ENCODE measurements around the gene TP53TG5.

The TP53TG5 gene

DNA sequence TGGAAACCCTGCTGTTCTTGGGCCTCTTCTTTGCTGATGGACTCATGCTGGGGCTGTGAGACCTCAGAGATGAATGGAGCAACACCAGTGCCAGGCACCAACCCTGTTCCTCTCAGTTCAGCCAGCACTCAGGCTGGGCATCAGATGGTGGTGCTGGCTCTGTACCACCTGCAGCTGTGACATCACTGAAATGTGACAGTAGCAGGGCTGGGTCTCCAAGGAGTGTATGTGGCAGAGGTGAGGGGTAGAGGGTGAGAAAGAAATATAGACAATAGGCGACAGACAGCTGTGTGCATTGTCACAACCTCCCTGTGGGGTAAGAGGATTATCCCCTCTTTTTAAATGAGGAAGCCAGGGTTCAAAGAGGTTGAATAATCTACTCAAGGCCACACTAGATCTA, at the start of gene TP53TG5:
TSS of gene TP53TG5 (minus strand) at position 135 of the 400 bp plus-strand sequence. CDS start at position 46, 89 bp downstream.
- DNase-seq = no peak

DNA sequence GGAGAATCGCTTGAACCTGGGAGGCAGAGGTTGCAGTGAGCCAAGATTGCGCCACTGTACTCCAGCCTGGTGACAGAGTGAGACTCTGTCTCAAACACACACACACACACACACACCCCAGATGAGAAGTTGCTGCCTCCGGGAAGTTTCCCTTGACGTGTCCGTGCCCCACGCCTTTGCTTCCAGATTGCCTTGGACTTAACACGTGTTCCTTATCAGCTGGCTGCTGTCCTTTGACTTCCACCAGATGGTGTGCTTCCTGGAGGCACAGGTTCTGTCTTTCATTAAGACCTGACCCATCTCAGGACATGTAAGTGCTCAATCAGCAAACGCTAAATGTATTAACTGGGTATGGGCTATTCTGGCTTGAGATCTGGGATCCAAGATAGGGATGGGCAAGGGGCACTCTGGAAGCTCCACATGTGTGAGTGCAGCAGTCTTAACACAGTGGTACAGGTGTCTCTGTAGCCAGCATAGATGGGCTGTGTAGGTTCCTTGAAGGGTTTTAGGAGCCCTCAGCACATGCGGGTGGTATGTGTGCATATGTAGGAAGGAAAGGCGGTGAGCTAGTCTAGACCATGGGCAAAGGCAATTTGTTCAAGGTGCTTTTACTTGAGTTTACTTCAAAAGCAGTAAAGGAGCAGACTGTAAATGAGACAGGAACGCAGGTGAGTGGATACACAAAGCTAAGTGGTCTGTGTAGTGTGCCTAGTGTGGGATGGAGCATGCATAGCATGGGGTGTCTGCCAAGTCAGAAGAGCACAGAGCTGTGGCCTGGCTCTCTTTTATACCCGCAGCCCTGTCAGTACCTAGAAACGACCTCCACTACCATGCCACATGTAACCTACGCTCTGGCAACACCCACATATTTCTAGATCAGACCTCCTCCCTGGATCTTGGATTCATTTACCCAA, 49.4 kb upstream of the TP53TG5 start:
- no peak for DNase-seq

DNA sequence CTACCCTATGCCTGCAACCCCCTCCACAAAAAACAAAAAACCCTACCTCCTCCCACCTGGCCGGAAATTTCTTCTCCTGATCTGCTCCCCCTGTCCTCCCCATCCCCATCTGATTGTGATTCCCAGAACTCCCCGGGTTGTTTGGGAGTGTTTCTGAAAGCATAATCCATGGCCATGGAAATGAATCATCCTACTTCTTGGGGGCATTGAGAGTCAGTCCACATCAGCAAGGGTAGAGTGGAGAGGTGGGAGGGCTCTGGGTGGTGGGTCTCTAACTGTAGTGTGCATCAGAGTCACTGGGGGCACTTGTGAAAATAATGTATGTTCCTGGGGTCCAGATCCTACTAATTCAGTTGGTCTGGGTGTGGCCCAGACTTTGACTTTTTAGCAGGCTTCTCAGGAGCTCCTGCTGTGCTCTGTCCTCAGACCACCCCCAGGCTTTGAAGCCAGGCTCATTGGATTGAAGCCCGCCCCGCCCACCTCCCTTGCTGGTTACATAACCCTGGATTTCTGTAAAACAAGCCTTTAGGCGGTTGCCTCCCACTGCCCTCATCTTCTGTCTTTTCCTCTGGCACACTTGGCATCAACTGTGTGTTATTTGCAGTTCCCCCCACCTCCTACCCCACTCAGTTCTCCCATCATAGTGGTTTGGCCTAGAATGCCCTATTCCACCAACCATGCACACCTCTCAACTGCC, 48.3 kb upstream of the TP53TG5 start:
- no peak for DNase-seq

DNA sequence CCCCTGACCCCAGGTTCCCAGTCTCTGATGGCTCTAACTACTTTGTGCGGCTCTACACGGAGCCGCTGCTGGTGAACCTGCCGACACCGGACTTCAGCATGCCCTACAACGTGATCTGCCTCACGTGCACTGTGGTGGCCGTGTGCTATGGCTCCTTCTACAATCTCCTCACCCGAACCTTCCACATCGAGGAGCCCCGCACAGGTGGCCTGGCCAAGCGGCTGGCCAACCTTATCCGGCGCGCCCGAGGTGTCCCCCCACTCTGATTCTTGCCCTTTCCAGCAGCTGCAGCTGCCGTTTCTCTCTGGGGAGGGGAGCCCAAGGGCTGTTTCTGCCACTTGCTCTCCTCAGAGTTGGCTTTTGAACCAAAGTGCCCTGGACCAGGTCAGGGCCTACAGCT, 47.4 kb upstream of the TP53TG5 start:
- DNase-seq = no peak

DNA sequence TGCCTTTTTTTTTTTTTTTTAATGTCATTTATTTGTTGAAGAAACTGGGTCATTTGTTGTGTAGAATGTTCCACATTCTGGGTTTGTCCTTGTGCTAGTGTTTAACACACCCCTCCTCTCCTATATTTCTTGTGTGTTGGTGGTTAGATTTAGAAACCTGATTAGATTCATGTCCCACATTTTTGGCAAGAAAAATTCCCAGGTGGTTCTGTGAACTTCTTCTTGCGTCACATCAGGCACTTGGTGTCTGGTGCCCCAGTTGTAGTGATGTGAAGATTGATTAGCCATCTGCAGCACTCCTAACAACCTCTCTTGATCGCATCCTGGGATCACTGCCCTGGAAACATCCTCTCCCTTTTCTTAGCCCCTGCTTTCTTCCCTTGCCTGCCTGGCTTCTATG, 45.6 kb upstream of the TP53TG5 start:
- no peak for DNase-seq

DNA sequence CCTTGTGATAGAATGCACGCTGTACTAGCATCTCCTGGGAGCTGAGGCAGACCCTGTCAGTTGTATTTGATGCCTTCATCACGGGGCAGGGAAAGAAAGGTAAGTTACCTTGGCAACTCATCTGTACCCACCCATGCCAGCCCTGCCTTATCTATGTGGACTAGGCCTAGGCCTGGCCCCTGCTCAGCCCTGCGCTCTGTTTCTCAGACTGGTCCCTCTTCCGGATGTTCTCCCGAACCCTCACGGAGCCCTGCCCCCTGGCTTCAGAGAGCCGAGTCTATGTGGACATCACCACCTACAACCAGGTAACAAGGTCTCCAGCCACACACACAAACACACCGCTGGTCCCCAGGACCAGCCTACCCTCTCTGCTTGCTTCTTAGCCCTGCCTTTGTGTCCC, 42.0 kb upstream of the TP53TG5 start:
- no peak for DNase-seq

DNA sequence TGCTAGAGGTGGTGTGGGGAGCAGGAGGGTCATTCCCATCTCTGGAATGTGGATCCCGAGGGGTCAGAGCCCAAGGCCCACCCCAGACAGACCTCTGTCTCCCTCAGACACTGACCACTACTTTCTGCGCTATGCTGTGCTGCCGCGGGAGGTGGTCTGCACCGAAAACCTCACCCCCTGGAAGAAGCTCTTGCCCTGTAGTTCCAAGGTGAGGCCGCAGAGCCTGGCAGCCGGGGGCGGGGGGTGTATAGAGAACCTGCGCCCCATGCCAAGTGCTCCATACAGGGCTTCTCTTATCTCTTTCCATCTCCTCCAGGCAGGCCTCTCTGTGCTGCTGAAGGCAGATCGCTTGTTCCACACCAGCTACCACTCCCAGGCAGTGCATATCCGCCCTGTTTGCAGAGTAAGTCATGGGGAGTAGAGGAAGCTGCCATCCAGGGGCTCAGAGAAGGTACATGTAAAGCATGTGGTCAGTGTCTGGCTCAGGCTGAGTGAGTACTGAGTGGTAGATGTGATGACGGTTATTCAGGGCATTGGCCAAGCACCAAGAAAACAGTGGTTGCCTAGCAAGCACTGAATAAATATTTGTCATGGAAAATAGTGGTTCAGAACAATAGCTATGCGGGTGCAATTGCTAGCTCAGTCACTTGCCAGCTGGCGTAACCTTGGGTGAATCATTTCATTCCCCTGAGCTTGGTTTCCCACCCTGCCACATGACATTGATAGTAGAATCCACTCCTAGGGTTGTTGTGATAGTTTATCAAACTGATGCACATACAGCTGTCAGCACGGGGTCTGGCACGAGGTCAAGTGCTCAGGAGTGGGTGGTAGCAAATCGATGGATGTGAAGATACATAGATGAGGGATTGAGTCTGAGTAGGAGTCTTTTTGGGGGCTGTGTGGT, 41.3 kb upstream of the TP53TG5 start:
- DNase-seq = peak; percentile 90

DNA sequence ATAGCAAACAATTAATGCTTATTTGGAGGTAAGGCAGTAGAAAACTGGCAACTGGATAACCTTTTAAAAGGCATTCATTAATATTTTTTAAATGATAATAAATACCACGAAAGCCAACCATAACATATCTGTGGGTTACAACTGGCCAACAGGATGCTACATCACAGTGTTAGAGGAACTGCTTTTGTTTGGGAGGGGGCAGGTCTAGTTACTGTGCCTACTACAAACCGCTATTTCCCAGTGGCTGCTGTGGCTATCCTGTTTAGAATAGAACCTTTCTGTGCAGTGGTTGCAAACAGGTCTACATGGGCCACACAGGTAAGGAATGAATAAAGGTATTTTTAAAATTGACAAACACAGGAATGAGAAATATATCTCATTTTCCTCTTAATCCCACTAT, 38.8 kb upstream of the TP53TG5 start:
- no peak for DNase-seq

DNA sequence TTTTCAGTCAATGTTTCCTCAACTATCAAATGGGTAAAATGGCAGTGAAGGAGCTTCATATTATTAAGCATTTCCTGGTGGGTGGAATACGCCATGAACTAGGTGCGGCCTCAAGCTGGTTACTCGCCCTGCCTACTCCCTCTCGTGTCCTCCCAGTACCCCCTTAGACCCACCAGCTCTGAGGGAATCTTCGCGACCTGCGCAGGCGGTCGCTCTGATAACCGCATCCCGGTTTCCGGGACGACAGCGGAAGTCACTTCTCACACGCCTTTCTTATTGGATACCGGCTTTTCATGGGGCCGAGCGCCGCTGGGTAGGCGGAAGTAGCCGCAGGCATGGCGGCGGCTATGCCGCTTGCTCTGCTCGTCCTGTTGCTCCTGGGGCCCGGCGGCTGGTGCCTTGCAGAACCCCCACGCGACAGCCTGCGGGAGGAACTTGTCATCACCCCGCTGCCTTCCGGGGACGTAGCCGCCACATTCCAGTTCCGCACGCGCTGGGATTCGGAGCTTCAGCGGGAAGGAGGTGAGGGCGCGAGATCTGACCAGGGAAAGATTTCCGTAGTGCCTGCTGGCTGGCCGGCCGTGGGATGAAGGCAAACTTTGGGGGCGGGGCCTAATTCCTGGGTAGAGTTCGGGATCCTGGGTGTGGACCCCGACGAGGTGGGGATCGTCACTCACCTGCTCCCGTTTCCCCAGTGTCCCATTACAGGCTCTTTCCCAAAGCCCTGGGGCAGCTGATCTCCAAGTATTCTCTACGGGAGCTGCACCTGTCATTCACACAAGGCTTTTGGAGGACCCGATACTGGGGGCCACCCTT, 37.9 kb upstream of the TP53TG5 start, which contains the start of gene PIGT:
TSS of gene PIGT (plus strand) at position 320 of the 816 bp plus-strand sequence. CDS start at position 336, 16 bp downstream.
- DNase-seq = peak; percentile 18

DNA sequence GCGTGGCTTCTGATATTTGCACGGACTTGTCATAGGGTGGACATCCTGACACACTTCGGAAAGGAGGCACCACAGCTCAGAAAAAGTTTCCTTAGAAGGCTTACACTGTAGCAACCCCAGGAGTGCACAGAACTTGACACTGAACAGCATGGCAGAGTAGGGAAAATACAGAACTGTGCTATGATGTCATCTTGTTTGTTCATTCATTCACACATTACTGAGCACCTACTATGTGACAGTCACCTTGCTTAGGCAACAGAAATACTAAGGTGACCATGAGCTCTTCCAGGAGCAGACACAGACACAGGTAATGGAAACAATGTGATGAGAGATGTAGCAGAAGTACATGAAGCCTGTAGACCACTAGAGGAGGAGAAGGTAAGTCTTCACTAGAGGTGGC, 35.4 kb upstream of the TP53TG5 start:
- DNase-seq = no peak

DNA sequence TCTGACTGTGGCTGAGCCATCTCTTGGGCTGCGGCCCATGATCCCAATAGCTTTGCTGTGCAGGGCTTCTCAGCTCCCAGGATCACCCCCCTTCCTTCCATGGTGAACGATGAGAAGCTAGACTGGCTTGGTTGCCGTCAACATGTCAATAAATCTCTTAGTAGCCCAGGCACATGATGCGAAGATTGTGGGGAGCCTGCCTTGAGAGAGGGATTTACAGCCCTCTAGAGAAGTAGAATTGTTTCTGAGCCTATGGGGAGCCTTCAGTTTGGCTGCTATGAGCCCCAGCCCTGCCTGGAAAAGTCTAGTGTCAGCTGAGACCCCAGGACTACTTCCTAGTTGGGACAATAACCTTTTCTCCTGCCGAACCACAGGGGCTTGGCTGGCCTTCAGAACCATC, 34.5 kb upstream of the TP53TG5 start:
- DNase-seq = no peak

DNA sequence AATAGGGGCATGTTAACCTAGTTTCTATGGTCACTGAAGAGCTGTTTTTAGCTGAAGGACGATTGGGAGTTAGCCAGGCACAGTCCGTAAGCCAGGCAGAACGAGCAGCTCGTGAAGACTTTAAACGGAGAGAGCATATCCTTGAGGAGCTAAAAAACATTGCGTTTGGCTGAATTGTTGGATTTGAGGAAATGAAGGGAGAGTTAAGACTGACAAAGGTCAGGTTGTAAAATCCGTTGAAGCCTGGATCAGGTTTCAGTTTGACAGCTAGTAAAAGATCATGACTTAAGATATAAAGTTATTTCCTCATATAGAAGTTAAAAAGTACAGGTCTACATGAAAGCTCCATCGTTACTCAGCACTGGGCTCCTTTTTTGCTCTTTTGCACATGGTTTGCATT, 32.8 kb upstream of the TP53TG5 start:
- no peak for DNase-seq

DNA sequence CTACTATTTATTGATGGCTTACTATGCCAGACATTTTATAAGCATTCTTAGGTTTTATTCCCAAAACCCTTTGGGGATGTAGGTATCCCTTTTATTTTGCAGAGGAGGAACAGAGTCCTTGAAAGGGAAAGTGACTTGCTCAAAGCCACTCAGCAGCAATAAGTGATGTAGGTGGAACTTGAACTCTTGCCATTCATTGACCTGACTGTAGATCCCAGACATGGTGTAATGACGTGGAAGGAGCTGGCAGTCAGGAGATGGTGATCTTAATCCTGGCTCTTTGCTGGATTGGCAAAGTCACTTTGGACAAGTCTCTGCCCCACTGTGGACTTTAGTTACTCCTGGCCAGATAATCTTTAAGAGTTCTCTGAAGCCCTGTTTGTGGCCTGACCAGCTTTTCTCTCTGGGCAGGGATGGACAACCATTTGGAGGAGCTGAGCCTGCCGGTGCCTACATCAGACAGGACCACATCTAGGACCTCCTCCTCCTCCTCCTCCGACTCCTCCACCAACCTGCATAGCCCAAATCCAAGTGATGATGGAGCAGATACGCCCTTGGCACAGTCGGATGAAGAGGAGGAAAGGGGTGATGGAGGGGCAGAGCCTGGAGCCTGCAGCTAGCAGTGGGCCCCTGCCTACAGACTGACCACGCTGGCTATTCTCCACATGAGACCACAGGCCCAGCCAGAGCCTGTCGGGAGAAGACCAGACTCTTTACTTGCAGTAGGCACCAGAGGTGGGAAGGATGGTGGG, 31.6 kb upstream of the TP53TG5 start:
- no peak for DNase-seq

DNA sequence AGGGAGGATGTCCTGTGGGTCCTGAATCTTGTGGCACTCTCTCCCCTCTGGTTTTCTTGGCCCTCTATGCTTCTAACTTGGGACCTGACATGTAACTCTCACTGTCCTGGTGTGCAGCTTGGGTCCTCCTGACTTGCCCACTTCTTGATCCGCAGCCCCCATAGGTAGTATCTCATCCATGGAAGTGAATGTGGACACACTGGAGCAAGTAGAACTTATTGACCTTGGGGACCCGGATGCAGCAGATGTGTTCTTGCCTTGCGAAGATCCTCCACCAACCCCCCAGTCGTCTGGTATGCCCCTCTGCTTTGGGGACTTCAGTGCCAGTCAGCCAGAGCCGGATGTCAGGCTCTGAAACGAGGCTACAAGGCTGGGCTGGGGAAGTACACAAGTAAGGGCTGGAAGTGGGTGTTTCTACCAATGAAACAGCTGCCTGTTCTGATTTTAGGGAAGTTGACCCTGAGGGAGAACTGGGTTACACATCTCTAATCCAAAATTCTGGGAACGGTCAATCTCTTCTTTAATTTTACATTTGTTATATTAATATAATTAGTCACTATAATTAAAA, 30.6 kb upstream of the TP53TG5 start:
- DNase-seq = no peak

DNA sequence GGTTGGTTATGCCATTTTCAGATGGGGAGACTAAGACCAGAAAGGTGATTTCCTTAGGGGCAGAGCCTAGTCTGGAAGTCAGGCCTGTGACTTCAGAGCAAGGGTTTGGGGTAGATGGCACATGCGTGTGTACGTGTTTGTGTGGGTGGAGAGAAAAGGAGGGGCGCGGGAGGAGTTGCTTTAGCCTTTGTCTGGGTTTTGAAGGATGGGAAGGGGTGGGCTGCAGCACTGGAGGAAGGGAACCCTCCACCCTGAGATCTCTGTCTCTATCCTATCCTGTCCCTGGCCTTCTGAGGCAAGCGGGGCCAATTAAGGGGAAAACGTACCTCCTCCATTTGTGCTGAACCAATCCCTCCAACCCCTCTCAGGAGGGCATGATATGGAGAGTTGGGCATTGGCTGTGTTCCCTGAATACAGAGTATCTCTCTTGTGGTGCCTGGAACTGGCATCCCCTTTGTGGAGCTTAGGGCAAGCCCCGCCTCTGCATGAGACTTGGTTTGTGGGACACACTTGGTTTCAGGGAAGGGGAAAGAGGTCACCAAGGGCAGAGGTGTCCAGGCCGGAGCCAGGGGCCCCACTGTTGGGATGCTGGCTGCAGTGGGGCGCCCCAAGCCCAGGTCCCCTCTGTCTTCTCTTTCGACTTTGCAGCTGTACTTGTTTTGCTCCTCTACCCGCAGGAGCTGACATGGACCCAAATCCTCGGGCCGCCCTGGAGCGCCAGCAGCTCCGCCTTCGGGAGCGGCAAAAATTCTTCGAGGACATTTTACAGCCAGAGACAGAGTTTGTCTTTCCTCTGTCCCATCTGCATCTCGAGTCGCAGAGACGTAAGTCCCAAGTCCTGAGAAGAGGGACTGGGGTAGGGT, 29.9 kb upstream of the TP53TG5 start, which contains the start of gene DBNDD2:
TSS of gene DBNDD2 (plus strand) at position 507 of the 863 bp plus-strand sequence. CDS start at position 686, 179 bp downstream.
- DNase-seq = no peak

DNA sequence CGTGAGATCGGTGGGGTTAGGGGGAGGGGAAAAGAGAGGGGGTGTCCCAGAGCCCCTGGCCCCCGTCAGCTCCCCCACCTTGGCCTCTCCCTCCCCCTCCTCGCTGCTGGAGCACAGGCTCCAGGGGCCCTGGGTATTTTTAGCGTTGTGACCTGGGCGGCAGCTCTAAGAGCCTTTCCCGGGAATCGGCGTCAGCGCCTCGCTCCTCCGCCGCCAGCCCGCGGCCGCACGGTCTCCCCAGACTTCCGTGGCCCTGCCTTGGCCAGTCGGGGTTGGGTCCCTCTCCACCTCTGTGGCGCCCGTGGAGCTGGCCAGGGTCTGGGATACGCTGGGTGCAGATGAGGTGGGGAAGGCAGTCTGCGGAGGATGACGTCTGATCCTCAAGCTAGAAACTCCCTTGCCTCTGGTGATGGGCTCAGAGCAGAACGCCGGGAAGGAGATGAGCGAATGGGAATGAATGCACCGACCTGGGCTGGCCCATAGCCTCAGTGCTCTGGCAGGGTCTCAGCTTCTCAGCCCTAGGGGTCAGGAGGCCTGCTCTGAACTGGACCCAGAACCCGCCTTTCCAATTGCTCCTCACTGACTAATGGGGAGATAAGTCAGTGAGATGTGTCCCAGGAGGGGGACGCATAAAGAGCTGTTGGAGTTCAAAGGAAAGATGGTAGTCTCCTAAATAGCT, 29.1 kb upstream of the TP53TG5 start:
- no peak for DNase-seq

DNA sequence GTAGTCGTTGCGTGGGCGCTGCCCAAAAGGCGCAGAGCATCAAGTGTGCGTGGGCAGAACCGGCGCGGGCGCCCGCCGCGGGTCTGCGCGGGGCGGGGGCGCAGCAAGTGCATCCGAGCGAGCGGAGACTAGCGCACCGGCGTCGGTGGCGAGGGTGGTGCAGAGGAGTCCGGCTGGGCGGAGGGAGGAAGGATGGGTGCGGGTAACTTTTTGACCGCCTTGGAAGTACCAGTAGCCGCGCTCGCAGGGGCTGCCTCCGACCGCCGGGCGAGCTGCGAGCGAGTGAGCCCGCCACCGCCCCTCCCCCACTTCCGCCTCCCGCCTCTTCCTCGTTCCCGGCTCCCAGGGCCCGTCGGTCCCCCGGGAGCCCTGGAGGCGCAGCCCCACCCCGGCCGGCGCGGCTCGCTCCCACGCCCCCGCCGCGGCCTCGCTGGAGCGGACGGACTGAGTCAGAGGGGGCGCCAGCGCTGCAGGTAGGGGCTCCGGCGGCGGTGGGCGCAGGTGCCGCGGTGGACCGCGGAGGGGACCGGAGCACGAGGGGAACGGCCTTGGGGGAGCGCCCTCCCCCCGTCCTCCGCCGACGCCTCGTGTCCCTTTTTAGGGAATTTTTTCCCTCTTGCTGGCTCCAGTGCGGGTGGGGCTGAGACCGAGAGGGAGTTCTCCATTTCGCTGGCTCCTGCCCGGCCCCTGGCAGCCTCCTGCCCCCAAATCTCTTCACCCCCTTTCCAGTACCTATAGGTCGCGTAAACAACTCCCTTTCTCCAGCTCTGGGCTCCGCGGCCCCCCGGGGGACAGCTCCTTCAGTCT, 28.3 kb upstream of the TP53TG5 start:
- no peak for DNase-seq

DNA sequence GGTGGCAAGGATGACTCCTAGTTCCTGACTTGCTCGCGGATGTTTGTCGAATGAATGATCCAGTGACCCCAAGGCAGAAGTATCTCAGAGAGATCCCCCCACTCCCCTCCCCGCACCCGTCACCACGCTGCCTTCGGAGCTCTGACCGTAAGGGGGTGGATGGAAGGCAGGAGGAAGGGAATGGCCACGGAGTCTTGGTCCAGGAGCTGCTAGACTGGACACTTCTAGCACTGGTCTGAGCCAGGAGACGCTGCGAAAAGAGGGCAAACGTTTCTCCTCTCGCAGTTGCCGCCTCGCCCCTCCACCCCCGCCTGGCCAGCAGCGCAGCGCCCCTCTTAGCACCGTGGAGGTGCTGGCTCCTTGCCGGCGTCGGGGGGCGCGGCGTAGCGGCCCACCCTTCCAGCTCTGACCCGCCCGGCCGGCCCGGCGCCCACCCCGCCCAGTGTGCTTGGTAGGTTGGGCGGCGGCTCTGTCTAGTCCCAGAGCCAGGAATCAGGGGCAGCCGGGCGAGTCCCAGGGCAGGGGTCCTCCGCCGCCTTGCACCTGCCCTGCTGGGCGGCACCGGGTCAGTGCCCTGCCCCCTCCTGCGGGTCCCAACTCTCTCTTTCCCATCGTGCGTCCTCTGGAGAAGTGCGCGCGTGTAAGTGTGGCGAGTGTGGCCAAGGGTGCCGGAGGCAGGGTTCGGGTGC, 27.6 kb upstream of the TP53TG5 start:
- DNase-seq = no peak
